Stimulated activated CD4-positive, alpha-beta T cell treated with anti-CD3 and anti-CD28 coated beads, Interleukin-4, amount 100 ng/mL, for 48 hours (primary cell): Measurements from ENCODE around the gene ZNF697.

Experiments
- DNase-seq, 2 donors: peaks; one replicate each; pipeline ENCODE4 v3.0.0-alpha.2; 2020; ENCODE audit warnings: low read depth in 2 of 2

ZNF697 gene

DNA sequence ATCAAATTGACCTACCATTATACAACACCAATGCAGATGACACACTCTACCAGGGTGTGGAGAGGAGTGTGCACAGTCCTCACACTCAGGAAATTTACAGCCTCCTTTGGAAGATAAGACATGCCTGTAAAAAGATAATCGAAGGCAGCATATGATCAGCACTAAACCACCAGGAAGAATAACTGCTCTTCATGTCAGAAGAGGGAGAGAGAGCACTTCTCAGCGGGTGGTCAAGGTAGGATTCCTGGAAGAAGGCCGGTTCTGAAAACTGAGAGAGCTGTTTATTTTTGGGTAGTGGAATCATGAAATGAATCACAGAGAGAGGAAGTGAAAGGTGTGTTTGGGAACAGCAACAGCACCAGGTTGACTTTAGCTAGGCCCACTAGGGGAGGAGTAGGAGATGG is 14.0 kb upstream of the ZNF697 start:
- no peak for DNase-seq

DNA sequence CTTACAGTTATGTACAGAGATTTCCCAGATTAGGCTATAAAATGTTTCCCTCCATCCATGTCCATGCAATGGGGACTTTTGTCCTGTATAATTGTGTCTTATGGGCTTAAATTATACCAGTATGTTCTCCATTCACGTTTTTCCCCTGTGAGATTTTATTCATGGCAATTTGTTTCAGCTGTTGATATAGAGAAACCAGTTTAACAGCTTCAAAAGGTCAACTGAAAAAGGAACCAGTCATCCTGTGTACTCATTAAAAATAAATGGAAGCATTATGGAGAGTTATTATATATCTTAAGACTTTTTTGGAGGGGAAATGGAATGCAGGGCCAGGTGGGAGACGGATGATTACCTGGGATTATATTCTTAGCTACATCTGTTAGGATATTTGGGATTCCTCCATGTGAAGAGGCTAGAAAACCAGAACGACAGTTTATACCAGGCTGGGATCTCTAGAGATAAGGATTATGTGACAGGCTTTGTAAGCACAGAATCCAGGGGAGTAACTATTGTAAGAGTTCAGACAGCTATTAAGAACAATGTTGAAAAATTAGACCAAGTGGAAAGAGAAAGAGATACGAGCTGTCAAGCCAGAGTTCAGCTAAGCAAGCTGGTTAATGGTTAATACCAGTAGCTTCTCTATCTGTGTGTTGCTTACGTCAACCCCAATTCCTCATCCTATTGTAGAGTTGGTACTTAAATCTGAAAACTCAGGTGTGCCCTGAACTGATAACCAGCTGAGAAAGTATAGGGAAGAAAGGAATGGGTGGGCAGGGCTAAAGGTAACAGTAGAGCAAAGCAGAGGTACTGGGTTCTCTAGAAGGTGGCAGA is 12.4 kb upstream of the ZNF697 start:
- DNase-seq = no peak

DNA sequence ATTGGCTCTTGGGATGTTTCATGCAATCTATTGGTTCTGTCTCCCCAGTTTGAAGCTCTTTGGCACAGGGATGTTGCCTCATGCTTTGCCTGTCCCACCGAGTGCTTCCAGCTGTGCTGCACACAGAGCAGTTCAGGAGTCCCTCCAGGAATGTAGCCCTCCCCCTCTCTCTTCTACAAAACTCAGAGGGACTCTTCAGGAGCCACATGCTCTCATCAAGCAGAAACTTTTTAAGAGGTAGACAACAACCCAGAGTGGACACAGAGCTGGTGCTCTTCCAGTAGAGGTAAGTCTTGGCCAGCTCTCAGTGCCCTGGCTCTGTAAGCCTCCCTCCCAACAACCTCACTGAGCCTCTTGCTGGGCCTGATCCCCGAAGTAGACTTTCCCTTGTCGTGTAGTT is 11.6 kb upstream of the ZNF697 start:
- DNase-seq = no peak

DNA sequence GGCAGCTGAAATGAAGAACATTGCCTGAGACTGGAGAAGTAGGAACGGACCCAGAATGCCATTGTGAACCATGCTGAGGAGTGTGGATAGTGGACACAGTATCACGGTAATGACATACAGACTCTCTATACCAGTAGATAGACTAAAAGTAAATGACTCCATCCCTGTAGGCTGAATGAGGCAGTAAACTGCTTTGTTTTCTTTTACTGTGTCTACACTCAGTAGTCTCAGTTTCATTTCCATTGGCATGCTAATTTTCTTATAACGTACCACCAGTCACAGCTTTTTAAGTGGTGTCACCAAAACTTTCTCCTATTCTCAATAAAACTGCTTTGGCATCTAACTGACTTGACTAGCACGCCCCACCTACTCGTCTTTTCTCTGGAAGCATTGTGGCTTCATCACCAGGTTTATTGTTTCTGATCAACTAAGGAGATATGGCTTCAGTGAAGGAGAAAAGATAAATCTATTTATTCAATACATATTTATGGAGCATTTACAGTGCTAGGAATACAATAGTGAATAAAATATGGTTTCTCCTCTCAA is 8.4 kb upstream of the ZNF697 start:
- DNase-seq = no peak

DNA sequence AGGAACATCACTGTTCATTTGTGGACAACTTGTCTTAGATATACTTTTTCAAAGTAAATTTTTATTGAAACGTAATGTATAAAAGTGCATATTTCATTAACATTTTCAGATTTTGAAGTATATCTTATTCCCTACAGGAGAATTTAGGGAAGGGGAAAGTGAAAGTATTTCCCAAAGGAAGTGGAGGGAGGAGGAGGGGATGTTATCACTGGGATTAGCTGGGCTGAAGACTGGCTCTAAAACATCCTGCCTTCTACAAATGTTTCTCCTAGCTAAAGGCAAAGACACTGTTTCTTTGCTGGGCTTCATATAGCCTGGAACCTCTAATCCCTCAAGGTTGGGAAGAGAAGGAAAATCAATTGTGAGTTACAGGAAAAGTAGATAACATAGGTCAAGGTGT is 7.1 kb upstream of the ZNF697 start:
- no peak for DNase-seq

DNA sequence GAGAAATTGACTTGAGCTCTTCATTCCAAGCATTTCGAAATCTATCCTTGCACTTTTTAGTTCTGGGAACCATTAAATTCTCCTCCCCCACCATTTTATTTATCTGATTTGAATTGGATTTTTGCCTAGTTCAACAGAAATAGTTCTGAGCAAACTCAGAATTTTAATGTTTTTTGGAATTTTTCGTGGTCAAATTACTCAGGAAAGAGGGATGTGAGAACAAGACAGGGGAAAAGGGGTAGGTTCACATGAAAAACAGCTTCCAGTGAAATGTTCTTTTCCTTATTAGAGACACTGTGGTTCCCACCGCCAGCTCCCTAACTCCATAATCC is 5.7 kb upstream of the ZNF697 start:
- no peak for DNase-seq

DNA sequence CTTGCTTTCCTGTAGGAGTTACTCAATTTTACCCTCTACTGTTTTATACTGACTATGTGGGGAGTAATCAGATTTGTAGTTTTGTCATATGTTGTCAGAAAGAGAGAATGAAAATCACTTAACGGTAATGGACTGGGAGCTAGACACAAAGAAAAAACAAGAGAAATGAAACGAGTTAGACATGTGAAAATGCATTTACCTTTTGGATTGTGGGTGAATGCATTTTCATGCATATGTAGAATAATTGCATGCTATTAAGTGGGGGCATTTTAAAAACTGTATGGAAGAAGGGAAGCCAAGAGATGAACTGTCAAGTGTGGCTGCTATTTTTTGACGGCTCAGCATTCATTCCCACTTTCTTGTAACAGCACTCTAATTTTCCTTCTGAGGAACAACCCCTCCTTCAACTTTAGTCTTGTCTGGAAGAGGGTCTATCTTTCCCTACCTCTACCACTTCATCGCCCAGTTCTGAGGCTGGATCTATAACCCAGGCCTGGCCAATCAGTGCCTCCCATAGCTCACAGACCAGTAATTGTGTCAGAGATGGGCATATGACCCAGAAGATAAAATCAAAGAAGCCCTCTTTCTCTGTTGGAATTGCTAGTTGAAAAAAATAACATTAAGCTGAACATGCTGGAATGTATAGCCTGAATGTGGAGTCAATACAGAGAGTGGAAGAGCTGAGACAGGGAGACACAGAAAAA is 5.2 kb upstream of the ZNF697 start:
- DNase-seq = no peak

DNA sequence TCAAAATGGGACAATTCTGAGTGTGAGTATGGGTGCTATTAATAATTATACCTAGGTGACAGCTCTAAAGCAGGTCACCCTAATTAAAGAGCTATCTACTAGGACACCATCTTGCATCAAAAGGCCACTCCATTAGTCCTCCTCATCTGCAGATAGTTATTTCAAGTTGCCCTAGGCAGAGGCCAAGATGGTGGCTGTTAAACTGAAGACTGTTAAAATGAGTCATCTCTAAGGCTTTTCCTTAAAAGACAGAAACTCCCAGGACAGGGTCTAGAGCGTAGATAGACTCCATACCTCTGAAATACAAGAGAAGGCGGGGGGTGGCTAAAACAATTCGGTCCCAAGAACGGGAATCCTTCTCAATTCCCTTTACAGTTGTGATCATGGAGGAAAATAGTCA is 4.5 kb upstream of the ZNF697 start:
- no peak for DNase-seq

DNA sequence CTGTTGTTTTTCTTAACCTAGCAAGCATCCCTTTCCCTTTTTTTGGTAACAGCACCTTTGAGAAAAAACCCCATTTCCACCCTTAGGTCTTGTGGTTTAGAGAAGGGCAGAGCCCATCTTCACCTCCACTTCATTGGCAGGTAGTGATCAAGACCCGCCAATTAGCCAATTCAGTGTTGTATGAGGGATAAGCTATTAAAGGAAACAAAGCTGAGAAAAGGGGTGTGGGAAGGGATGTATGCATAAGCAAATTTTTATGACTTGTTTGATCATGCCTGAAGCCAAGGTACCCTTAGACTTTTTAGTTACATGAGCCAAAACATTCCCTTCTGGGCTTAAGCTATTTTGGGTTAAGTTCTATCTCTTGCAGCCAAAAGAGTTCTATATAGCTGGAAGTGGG is 3.6 kb upstream of the ZNF697 start:
- DNase-seq = no peak

DNA sequence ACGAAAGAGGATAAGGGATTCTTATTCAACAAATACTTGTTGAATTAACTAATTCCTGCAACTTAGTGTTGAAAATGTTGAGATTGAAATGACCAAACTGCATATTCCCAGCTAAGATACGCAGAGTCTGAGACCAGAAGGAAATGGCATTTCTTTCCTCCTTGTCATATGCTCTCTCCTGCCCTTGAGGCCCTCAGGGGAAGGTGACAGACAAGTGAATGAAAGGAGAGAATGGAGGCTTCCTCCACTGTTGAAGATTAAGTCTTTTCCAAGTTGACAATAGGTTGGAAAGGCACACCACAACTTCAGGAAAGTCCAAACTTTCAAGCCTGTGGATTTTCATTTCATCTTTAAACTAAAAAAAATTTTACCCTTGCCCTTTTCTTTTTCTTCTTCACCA is 3.1 kb upstream of the ZNF697 start:
- DNase-seq = no peak

DNA sequence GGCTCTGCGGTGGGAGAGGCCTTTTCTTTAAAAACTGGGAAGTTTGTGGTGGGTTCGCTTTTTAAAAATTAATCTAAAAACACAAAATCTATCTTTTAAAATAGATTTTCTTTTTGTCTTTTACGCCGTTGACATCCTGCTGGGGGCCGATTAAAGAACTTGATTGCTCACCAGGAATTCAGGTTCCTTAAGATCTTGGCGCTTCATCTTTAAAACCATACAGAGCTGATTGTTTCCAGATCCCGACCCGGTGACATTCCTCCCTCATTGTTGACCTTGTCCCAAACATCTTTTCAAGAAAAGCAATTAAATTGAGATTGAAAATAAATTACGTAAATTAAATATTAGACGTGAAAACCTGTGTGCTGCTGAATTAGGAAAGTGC is 546 bp upstream of the ZNF697 start:
- no peak for DNase-seq

DNA sequence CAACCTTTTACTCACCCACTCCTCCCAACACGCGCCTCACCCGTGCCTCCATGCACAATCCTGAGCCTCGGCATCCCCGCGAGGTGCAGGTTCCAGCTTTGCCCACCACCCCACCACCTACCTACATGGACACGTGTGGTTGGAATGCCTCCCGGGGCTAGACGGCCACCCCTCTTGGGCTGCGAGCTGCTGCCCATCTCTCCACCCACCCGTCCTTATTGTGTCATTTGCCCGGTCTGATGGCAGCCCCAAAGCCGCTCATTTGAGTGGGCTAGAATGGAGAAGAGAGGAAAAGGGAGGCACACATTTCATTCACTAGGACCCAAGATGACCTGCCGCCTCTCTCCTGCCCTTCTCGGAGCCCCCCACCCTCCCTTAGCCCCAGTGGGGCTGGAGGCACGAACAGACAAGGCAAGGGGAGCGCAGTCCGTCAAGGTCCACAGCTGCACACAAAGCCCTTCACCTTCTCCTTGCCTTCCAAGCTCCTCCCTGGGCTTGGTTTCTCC is 785 bp downstream of the ZNF697 start:
- no peak for DNase-seq

DNA sequence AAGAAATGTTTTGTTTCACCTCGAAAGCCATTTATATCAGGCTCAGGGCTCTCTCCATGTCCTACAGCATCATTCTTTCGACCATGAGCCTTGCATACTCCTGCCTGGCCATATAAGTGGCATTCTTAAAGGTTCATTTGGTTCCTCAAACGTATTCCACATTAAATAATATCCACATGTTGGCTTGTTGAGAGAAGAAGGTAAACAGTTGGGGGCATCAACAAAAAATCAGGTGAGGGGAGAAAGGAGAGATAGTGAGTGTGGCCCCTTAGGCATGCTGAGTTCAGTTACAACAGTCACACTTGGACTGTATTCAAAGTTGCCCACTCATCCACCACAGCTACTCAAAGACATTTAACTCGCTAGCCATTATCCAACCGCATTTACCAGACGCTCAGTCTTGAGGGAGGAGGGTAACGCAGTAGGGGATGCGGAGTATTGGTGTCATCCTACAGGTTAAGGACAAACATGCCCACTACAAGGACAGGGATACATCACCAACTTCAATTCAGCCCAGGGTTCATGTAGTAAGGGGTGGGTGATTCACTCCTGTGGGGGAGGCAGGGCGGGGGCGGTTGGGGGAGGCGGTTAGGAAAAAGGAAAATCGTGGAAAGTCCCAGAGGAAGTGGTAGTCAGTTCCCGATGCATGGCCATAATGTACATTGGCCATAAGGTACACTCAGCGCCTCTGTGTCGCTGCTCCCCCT is 1.4 kb downstream of the ZNF697 start:
- DNase-seq = no peak

DNA sequence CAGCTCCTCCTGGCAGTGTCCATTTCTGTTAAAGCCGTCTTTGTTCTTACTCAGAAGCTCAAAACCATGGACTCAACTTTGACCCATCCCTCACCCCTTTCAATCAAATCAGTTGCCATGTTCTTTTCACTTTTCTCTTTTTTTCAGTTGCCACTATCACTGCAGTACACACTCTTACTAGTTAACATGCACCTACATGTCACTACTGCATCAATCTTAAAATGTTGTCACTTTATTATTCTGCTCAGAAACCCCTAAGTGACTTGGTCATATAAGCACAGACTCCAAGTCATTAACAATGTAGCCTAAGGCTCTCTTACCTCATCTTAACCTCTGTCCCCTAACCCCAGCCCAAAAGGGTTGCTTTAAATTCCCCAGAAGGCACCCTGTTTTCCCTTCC is 9.0 kb downstream of the ZNF697 start:
- no peak for DNase-seq

DNA sequence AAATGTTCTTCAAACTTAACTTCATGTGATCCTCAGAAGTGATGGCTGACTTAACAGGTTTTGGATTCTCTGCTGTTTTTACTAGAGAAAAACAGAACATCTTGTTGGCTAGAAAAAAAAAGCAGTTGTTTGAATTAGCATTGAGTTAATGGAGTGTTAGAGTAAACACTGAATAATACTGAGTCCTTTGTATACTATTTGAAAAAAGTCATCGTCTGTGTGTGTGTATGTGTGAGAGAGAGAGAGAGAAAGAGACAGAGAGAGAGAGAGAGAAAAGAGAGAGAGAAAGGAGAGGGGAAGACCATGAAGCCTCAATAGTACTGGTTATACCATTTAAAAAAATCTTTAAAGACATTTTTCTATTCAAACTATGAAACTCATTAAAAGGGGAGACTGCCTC is 10.4 kb downstream of the ZNF697 start:
- no peak for DNase-seq

DNA sequence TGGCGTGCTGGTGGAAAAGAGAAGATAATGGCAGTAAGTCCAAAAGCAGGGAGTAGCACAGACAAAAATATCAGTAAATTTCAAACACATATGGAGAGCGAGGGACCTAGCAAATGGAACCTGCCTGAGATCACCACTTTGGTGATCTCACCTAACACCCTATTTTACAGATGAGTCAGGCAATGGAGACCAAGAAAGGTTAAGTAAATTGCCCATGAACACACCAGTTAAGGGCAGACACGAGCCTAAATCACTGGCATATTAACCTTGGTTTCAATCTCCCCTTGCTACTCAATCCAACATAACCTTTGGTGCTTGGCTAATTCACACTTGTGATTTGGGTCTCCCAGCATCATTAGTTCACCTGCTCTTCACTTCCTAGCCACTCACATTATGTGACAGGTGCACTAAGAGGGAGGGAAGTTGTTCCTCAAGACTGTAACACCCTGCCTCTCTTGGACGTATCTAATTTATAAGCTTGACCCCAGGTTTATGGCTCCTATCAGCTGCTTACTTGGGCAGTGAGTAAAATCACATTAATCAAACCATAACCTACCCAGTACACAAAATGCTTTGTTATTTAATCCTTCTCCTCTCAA is 11.5 kb downstream of the ZNF697 start:
- DNase-seq = no peak

DNA sequence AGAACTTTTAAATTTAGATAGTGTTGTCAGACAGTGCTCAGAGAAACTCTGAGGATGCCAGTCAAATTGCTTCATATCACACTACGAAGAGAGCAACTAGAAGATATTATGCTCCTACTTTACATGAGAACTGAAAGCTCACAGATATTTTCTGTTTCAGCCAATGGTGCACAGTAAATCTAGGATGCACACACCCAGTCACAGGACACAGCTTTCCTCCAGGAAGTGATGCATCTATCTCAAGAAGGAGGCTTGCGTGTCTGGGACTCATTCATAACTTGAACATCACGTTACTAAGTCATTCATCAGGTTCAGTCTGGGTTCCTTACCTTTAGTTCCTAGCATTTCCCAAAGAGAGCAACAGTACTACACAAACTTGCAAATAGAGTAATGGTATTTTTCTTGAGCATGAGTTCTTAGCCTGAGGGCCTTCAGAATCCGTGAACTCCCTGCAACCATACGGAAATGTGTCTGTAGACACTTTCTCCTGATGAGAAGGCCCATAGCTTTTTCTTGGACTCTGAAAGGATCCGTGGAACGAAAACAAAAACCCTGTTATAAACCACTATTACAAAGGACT is 12.2 kb downstream of the ZNF697 start:
- DNase-seq = no peak

DNA sequence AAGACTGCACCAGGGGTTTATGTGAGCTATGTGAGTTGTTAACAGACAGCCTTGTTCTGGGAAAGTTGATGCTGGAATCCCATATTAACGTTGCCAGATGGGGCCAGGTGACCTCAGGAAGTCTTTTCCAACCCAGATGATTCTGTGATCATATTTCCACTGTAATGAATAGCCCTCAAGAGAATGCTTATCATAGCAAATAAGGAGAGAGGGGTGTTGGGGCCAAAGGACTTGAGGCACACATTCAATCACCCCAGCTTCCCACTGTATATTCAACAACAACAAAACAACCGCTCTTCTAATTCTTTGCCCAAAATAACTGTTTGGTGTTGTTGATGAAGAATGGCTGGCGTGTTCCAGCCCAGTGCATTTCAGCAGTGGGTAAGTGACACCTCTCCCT is 14.1 kb downstream of the ZNF697 start:
- DNase-seq = no peak

DNA sequence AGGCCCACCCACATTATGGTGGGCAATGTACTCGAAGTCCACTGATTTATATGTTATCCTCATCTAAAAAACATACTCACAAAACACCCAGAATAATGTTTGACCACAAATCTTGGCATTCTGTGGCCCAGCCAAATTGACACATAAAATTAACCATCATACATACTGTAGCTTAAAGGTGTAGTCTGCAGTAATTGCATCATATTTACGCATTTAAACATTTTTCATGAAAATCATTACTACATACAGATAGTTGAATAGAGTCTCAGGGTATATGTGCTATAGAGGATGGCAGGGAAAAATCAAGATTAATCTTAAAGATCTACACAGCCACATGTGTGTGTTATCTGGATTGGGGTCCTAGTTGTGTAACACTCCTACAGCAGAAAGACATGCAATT is 14.5 kb downstream of the ZNF697 start:
- DNase-seq = no peak

DNA sequence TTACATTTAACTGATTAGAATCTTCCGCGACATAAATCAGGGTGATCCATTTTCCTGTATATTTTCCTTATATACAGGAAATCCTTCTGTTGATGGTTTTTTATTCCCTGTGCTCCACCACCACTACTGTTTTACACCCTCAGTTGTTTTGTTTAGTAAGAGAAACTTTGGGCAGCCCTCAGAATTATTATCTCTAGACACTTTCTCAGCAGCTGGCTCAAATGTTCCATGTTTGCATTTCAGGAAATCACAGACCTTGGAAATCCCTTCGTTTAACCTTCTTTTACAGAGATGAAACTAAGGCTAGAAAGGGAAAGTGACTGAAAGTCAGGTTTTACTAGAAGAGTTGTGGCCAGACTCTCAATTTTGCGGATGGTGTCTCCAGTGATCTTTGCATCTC is 15.2 kb downstream of the ZNF697 start:
- no peak for DNase-seq

DNA sequence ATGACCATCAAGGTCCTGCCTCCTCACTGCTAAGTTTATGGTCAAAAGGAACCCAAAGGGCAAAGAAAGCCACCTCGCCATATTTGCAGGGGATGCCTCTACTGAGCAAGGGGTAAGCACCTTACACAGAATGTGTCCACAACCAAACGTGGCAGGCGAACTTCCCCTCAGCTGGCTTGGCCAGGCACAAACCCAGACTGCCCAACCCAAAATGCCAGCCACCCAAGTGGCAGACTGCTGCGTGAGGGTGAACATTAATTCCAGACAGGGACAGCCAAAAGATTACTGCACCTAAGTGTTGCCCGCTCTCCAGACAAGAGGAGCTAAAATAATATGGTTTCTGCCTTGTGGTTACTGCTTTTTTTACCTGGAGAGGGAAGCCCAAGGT is 16.0 kb downstream of the ZNF697 start:
- no peak for DNase-seq
